DMS79 (cell line): ENCODE data around the gene PROX1.

Source experiments
- DNase-seq: peaks from one replicate; lab custom pipeline; 2025; lab: John Stamatoyannopoulos, UW

PROX1 gene

DNA sequence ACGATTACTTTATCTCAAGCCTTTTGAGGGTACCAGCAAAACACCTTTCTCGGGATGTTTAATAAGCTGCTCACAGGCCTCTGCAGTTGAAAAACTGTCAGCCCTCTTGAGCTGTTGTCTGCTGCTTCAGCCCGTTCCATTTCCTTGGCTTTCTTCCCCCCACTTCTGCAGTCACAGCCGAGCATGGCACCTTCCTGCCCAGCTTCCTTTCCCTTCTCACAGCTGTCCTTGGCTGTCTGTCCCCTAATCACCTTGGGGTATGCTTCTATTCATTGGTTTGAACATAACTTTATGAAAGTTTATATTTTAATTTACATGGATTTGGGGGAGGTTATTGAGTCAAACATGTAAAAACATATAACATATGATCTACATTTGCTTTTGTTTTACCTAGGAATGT, 6.9 kb upstream of the PROX1 start:
- no peak for DNase-seq

DNA sequence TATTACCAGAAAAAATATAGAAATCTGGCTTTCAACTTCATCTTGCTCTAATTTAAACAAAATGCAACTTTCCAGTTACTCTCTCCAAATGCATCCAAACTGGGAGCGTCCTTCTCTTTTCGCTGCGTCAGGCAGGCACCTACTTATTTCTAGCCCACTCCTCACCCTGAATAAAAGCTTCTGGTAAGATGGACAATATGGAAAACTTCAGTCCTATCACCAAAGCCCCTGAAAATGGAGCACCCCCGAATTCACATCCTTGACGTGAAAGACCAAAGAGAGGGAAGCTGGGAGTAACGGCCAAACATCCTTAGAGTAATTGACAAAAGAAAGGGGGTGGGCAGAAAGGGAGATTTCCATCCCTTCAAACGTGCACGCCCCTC, 5.5 kb upstream of the PROX1 start:
- DNase-seq, result no peak

GRCh38 chr1:213982672-213983492, 4.9 kb upstream of the PROX1 start:
- no peak for DNase-seq

GRCh38 chr1:213983493-213984386, 4.0 kb upstream of the PROX1 start:
- DNase-seq, result no peak

DNA sequence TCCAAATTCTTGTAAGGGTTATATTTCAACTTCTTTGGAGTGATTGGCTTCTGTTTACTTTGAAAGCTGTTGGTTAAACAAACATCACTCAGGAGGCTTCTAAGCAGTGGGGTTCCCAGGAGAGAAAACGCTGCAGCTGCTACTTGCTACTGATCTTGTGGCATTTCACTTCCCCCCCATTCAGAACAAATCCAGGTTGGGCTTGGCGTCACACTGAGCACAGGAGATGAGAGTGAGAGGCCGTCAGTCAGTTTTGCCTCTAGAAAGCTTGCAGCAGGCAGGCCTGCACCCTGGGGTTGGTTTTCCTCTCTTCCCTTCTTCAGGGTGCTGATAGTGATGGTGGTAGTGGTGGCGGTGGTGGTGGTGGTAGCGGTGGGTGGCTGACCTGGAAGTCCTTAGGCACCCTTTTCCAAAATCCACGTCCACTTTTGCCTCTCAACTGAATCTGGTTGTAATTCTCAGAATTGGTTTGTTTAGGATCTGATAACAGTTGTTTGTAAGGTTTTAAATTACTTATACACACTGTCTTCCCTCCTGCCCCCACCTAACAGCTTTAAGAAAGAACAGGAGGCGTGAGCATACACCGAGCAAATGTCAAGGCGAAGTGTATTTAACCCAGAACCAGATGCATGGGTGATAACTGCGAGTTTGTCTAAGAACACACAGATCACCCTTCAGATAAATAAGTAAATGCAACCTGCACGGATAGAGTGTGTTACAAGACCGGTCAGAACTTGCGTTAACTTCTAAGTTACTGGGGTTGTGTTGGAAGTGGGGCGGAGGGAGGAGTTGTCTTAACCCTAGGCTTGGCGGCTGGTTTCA, 3.2 kb upstream of the PROX1 start:
- DNase-seq, result no peak

GRCh38 chr1:213985209-213986019, 2.4 kb upstream of the PROX1 start:
- DNase-seq, result no peak

- no peak for DNase-seq
These were observed 1.5 kb upstream of the PROX1 start for GRCh38 chr1:213986020-213986924.

GRCh38 chr1:213986925-213987250, 885 bp upstream of the PROX1 start:
- DNase-seq, result no peak

- no peak for DNase-seq
These were observed 299 bp upstream of the PROX1 start for GRCh38 chr1:213987422-213987926.

DNA sequence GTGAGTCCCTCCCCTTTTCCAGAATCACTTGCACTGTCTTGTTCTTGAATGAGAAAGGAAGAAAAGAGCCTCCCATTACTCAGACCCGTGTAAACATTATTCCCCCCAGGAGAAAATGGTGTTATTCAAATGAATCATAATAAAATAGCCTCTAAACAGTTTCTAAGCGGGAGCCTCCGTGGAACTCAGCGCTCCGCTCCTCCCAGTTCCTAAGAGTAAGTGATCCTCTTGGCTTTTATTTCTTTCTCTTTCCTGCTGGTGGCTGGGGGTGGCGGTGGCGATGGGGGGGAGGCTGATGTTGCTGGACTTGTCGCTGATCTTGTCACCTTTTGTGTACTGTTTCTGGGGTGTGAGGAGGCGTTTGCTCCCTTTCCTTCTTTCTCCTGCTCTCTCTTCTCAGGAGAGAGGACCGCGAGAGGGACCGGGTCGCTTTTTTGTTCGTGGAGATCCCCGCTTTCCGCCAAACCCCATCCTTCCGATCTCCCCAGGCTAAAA, 781 bp downstream of the PROX1 start:
- no peak for DNase-seq

DNA sequence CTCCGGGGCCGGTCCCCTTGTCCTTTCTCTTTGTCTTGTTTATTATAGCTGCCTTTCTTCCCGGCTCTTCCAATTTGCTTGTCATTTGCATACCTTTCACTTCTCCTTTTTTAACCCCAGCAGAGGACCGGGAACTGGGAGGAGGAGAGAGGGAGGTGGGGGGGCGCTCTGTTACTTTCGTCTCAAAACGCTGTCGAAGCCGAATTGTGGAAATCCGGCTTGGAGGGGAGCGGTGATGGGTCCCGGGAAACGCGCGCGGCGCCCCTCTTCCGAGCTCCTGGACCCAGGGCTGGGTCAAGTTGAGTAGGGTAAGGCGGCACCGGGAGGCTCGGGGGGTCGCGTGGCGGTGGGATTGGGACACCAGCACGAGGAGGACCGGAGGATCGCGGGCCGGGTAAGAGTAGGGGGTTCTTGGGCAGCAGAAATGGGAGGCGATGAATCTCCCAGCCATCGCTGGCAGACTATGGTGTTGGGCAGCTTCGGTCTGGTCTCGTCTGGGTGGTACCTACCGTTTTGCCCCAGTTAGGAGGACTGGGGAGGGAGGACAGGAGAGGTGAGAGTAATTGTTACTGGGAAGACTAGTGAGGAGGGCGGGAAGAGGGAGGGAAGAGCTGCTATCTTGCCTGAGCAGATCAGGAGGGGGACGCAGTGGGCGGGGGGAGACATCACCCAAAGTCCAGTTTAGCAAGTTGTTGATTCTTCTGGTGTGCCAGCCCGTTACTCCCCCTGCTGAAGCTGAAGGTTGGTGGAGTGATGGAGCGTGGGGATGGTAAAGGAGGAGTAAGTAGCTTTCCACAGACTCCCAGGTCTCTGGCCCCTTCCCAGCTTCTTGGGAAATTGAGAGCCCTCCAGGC, 1.5 kb downstream of the PROX1 start:
- no peak for DNase-seq

DNA sequence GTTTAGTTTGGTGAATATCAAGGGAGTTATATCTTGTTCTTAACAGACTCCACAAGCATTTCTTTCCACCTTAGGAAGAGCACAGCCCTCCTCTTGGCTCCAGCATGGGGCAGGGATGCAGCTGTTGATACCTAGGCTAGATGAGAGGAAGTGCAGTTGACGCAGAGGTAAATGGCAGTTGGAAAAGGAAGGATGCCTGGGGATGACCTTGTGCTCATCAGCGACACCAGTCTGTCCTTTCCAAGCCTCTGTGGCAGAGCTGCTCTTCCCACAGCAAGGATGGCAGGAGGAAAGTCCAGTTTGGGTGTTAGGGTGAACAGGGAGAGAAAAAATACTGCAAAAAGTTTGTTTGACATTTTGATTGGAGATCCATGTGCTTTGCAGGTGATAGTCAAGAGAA, 6.2 kb downstream of the PROX1 start:
- DNase-seq, result no peak

- DNase-seq, result no peak
These were observed 7.1 kb downstream of the PROX1 start for GRCh38 chr1:213994888-213995287.

GRCh38 chr1:213995603-213996002, 7.8 kb downstream of the PROX1 start:
- no peak for DNase-seq

GRCh38 chr1:213996320-213997037, 8.7 kb downstream of the PROX1 start:
- DNase-seq, result no peak

DNA sequence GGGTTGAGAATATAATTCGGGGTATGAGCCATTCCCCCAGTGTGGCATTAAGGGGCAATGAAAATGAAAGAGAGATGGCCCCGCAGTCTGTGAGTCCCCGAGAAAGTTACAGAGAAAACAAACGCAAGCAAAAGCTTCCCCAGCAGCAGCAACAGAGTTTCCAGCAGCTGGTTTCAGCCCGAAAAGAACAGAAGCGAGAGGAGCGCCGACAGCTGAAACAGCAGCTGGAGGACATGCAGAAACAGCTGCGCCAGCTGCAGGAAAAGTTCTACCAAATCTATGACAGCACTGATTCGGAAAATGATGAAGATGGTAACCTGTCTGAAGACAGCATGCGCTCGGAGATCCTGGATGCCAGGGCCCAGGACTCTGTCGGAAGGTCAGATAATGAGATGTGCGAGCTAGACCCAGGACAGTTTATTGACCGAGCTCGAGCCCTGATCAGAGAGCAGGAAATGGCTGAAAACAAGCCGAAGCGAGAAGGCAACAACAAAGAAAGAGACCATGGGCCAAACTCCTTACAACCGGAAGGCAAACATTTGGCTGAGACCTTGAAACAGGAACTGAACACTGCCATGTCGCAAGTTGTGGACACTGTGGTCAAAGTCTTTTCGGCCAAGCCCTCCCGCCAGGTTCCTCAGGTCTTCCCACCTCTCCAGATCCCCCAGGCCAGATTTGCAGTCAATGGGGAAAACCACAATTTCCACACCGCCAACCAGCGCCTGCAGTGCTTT, 9.4 kb downstream of the PROX1 start:
- no peak for DNase-seq

DNA sequence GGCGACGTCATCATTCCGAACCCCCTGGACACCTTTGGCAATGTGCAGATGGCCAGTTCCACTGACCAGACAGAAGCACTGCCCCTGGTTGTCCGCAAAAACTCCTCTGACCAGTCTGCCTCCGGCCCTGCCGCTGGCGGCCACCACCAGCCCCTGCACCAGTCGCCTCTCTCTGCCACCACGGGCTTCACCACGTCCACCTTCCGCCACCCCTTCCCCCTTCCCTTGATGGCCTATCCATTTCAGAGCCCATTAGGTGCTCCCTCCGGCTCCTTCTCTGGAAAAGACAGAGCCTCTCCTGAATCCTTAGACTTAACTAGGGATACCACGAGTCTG, 10.0 kb downstream of the PROX1 start:
- DNase-seq, result no peak

- DNase-seq, result no peak
These were observed 11.0 kb downstream of the PROX1 start for GRCh38 chr1:213998785-213999184.
